Astrocyte of the cerebellum (primary cell): ENCODE results near the gene ERBB4.
A peak's percentile ranks its signal among the peaks of the same experiment; 100 is the strongest.

Source experiments
- DNase-seq: peaks from one replicate; pipeline ENCODE4 v3.0.0-alpha.2; 2011; ENCODE audit warnings: low read depth
- H3K4me3 ChIP-seq: 2 replicates; pipeline ENCODE4 v1.5.1; 2011; ENCODE audit warnings: mild to moderate bottlenecking, low read depth, low read length, moderate library complexity
- CTCF ChIP-seq: IDR thresholded peaks from 2 replicates; pipeline ENCODE4 v1.5.1; 2012; ENCODE audit warnings: low read length, low read depth, moderate library complexity, mild to moderate bottlenecking; ENCODE audit errors: missing control alignments
- in situ Hi-C: cut with HindIII; loops from 2 replicates; pipeline ENCODE4 v1.10.0; 2017; ENCODE audit warnings: low sequenced_read_pairs

ERBB4 gene

GRCh38 chr2:211751848-211752247, 786.8 kb downstream of the ERBB4 start:
- in situ Hi-C loops = no loop called here
- H3K4me3 ChIP-seq = no peak overlapping the region
- DNase-seq = no peak
- no peak for TF ChIP-seq CTCF

- in situ Hi-C loops = no loop called here
- no peak for TF ChIP-seq CTCF
- no peak for DNase-seq
- no peak overlapping the region for H3K4me3 ChIP-seq
Measured at GRCh38 chr2:211748339-211748738, 790.3 kb downstream of the ERBB4 start.

DNA sequence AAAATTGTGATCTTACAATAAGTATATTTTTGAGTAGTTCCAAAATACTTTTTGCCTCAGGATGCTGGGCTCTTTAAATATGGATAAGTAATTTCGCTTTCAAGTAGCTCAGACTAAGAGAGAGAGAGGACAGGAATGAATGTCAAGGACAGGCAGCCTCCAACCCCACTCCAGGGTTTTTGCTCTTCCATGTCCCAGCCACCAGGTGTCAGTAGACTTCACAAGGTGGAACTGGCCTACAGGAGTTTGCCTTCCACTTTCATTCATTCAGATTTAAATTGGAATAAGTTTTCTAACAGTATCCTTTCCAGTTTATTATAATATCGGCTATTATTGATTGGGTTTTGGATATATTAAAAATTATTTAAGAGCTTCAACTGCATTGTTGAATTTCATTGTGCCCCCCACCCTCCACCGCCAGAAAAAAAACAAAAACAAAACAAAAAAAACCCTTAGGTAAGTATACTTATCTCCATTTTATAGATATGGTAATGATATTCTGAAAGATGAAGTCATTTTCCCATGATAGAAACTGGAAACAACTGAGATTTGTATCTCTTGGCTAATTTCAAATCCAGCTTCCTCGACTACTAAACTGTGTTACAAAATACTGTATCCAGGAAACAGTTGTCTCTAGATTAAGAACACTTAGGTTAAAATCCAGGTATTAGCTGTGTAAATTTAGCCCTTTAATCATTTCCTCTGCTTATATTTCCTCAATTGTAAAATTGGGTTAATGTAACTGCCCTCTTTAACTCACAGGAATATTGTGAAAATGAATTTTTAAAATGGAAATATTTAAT, 793.1 kb downstream of the ERBB4 start:
- DNase-seq = peak; percentile 49
- no peak overlapping the region for H3K4me3 ChIP-seq
- in situ Hi-C loops = no loop called here
- TF ChIP-seq CTCF = peak; percentile 95

GRCh38 chr2:211744379-211744778, 794.2 kb downstream of the ERBB4 start:
- DNase-seq = no peak
- in situ Hi-C loops = no loop called here
- TF ChIP-seq CTCF = no peak
- H3K4me3 ChIP-seq = no peak overlapping the region

DNA sequence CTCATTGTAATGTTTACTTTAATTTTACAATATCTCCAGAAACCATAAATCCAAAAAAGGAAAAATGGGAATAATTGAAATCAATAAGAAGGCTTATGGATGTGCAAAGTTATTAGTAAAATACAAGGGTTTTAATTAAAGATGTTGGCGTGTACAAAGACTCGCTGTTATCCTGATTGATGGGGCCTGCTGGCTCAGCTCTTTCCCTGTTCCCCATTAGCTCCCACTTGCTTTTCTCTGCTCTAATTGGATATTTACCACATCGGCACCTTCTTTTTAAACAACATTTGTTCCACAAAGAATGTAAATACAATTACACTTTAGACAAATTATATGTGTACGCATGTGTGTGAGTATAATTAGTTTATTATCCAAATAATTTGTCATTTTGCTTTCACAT, 796.6 kb downstream of the ERBB4 start:
- DNase-seq = no peak
- TF ChIP-seq CTCF = no peak
- H3K4me3 ChIP-seq = no peak overlapping the region
- in situ Hi-C loops = no loop called here

DNA sequence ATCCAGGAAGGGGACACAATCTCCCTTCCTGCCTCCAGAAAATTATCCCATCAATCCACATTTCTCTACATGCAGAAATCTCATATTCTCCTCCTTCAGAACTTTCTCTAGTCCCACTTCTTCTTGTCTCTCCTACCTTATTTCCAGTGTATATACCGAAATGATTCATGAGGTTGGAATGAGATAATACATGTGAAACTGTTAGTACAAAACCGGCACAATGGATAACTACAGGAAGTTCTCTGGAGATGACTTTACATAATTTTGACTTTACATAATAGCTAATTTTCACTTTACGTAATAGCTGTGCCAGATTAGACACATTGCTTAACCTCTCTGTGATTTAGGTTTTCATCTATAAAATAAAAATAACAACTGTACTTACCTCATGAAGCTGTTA, 801.3 kb downstream of the ERBB4 start:
- TF ChIP-seq CTCF = no peak
- peak; percentile 1 for DNase-seq
- no peak overlapping the region for H3K4me3 ChIP-seq
- in situ Hi-C loops = no loop called here

GRCh38 chr2:211730215-211730614, 808.4 kb downstream of the ERBB4 start:
- in situ Hi-C loops = no loop called here
- no peak for DNase-seq
- H3K4me3 ChIP-seq = no peak overlapping the region
- no peak for TF ChIP-seq CTCF
